Kidney (tissue), 14 donors: ENCODE data around the gene HRH3. TPM values are rescaled to one million over a fixed set of nuclear protein-coding genes. Genes with fewer than 3 reads are reported as not detected.
A peak's percentile ranks its signal among the peaks of the same experiment; 100 is the strongest.

Experiments used
- DNase-seq, 5 donors: peaks; one replicate each; pipeline ENCODE4 v3.0.0-alpha.2; 2013 to 2020
- FAIRE-seq: peaks from 2 replicates; lab custom pipeline; 2012; peaks lifted over from hg19 to GRCh38; lab: Jason Lieb, UNC
- H3K27ac ChIP-seq, 2 donors: one replicate each; pipeline ENCODE4 v1.7.0; 2013; ENCODE audit warnings: low read depth in 2 of 2, low read length in 2 of 2, inconsistent platforms in 1 of 2
- H3K27me3 ChIP-seq: one replicate; pipeline ENCODE4 v1.7.1; 2013; ENCODE audit warnings: low read length, inconsistent platforms; ENCODE audit not compliant: control insufficient read depth, insufficient read depth
- H3K36me3 ChIP-seq, 3 donors: one replicate each; pipeline versions ENCODE4 v1.7.0 to v1.7.1; 2013; ENCODE audit warnings: low read length in 3 of 3, control low read depth in 1 of 3, inconsistent platforms in 1 of 3; ENCODE audit not compliant: insufficient read depth in 3 of 3, control insufficient read depth in 2 of 3
- H3K4me1 ChIP-seq, 3 donors: one replicate each; pipeline versions ENCODE4 v1.7.0 to v1.7.1; 2013; ENCODE audit warnings: low read length in 3 of 3, inconsistent platforms in 1 of 3, low read depth in 1 of 3; ENCODE audit not compliant: control insufficient read depth in 2 of 3, insufficient read depth in 2 of 3
- H3K4me3 ChIP-seq, 3 donors: one replicate each; pipeline versions ENCODE4 v1.7.0 to v1.8.1; 2013; ENCODE audit warnings: low read length in 3 of 3, control low read depth in 1 of 3, inconsistent platforms in 1 of 3
- H3K9ac ChIP-seq, 3 donors: one replicate each; pipeline versions ENCODE4 v1.7.0 to v1.7.1; 2013; ENCODE audit warnings: low read length in 3 of 3, control low read depth in 1 of 3, inconsistent platforms in 1 of 3
- H3K9me3 ChIP-seq, 3 donors: one replicate each; pipeline versions ENCODE4 v1.7.0 to v1.7.1; 2013; ENCODE audit warnings: low read length in 3 of 3, control low read depth in 1 of 3, inconsistent platforms in 1 of 3; ENCODE audit not compliant: control insufficient read depth in 2 of 3, insufficient read depth in 1 of 3
- intact Hi-C: fragments of 100-400 bp; cut with DNase I; formaldehyde crosslinking; loops from one replicate; pipeline ENCODE4 v1.11.1; 2022
- polyA plus RNA-seq: library from polyadenylated mRNA; stranded (reverse); fragments of 350-450 nt; fragmentation: Illumina TruSeq; extraction: RNeasy Lipid Tissue Mini Kit (QIAGEN cat#74804); gene quantifications from one replicate; pipeline ENCODE4 v1.2.3, GENCODE V29; 2014; ENCODE audit warnings: low read depth, low replicate concordance; ENCODE audit not compliant: insufficient read depth
- total RNA-seq: library from RNA; stranded (reverse); fragmentation: NEBNext Ultra II Directional; extraction: Animal tissue kit (Norgen Biotek cat#: 25700); gene quantifications from one replicate; pipeline ENCODE4 v1.2.1, GENCODE V29; 2021
- TF ChIP-seq, protein P1 (sequence below): IDR thresholded peaks from 3 replicates; pipeline ENCODE4 v1.5.1; 2012; ENCODE audit warnings: mild to moderate bottlenecking, moderate library complexity, borderline replicate concordance; ENCODE audit not compliant: insufficient read depth; ENCODE audit errors: extremely low read depth
- donor health status: control.
- donor health status: control.
- donor health status: control.
- donor health status: control.
- donor health status: control.
- donor health status: DM: yes; HTN: yes; CAD: no.
- donor health status: Normal renal cell carcinoma (clear cell type).

HRH3 gene
- total and polyA plus RNA-seq, 2 donors from 2014 or later, result not detected

DNA sequence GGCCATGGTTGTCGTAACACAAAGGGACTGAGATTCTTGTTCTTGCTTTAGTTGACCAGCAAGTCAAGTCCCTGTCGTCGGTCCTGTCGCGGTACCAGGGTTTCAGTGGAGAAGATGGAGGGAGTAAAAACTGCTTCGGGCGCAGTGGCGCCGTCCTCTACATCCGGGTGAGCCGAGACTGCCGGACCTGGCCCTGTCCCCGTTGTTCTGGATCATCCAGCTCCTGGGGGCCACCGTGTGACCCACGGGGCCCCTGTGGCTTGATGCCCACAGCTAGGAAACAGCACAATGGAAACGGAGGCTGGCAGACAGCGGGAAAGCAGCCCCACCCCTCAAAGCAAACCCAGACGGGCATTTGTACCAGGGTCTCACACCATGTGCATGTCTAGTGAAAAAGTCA, 22.3 kb downstream of the HRH3 start:
- Histone ChIP-seq H3K4me3 (no peak overlapping the region), H3K27ac (no peak overlapping the region), H3K4me1 (no peaks in the 10 kb centered on the region), H3K9me3 (no peaks in the 10 kb centered on the region), H3K9ac (no peak overlapping the region), H3K36me3 (peaks cover 2 to 30% (median 24%) of the 10 kb centered on the region in 3 donors), H3K27me3 (no peaks in the 10 kb centered on the region)
- no peak for FAIRE-seq
- TF ChIP-seq, protein P1, sequence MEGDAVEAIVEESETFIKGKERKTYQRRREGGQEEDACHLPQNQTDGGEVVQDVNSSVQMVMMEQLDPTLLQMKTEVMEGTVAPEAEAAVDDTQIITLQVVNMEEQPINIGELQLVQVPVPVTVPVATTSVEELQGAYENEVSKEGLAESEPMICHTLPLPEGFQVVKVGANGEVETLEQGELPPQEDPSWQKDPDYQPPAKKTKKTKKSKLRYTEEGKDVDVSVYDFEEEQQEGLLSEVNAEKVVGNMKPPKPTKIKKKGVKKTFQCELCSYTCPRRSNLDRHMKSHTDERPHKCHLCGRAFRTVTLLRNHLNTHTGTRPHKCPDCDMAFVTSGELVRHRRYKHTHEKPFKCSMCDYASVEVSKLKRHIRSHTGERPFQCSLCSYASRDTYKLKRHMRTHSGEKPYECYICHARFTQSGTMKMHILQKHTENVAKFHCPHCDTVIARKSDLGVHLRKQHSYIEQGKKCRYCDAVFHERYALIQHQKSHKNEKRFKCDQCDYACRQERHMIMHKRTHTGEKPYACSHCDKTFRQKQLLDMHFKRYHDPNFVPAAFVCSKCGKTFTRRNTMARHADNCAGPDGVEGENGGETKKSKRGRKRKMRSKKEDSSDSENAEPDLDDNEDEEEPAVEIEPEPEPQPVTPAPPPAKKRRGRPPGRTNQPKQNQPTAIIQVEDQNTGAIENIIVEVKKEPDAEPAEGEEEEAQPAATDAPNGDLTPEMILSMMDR, result no peak
- intact Hi-C loops, result no loop called here
- DNase-seq, result peak in 1 of 5 donors; percentile 49

DNA sequence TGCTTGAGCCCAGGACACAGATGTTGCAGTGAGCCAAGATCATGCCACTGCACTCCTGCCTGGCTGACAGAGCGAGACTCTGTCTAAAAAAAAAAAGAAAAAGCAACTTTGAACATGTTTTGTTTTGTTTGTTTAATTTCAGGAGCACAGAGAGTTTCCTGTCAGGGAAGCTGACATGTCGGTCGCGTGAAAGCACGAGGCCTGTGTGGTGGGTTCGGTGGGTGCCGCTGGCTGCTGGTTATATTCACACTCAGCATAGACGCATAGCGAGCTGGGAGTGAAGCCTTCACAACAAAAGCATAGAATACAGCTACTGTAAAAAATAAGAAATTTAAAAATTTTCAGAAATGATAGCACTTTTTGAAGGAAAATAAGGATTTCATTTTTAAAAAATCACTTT, 22.8 kb downstream of the HRH3 start:
- Histone ChIP-seq H3K4me3 (no peak overlapping the region), H3K27me3 (no peaks in the 10 kb centered on the region), H3K9ac (no peak overlapping the region), H3K36me3 (peaks cover 2 to 30% (median 24%) of the 10 kb centered on the region in 3 donors), H3K9me3 (no peaks in the 10 kb centered on the region), H3K4me1 (no peaks in the 10 kb centered on the region), H3K27ac (no peak overlapping the region)
- DNase-seq, result peak in 1 of 5 donors; percentile 43
- TF ChIP-seq, protein P1, result no peak
- no peak for FAIRE-seq
- intact Hi-C loops, result no loop called here

DNA sequence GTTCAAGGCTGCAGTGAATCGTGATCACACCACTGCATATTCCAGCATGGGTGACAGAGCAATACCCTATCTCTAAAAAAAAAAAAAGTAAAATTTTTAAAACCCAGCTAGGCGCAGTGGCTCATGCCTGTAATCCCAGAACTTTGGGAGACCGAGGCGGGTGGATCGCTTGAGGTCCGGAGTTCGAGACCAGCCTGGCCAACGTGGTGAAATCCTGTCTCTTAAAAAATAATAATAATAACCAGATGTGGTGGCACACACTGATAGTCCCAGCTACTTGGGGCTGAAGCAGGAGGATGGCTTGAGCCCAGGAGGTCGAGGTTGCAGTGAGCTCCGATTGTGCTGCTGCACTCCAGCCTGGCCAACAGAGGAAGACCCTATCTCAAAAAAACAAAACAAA, 23.8 kb downstream of the HRH3 start:
- DNase-seq, result peak in 1 of 5 donors; percentile 25

More for the DNA sequence above, 23.8 kb downstream of the HRH3 start:
- Histone ChIP-seq H3K27ac (no peak overlapping the region), H3K36me3 (peaks cover 2 to 30% (median 24%) of the 10 kb centered on the region in 3 donors), H3K27me3 (no peaks in the 10 kb centered on the region), H3K4me1 (no peaks in the 10 kb centered on the region), H3K9me3 (no peaks in the 10 kb centered on the region), H3K9ac (no peak overlapping the region), H3K4me3 (no peak overlapping the region)
- TF ChIP-seq, protein P1, result no peak
- intact Hi-C loops, result no loop called here
- no peak for FAIRE-seq
